Stimulated activated CD4-positive, alpha-beta T cell treated with anti-CD3 and anti-CD28 coated beads, Interleukin-1b, Interleukin-23, amount 100 ng/mL, for 48 hours (primary cell): ENCODE results near the gene VSTM1.

Source experiments
- DNase-seq: peaks from one replicate; pipeline ENCODE4 v3.0.0-alpha.2; 2020

The VSTM1 gene

DNA sequence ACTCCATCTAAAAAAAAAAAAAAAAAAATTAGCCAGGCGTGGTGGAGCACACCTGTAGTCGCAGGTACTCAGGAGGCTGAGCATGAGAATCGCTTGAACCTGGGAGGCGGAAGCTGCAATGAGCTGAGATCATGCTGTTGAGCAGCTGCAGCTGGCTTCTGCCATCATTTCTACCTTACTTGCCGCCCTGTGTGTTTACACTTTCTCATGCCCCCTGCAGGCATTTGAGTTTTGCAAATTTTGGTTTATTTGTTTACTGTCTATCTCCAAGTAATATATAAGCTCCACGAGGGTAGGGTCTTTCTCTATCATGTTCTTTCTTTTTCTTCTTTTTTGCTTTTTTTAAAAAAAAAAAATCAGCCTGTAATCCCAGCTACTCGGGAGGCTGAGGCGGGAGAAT is 54.3 kb downstream of the VSTM1 start:
- DNase-seq = no peak

DNA sequence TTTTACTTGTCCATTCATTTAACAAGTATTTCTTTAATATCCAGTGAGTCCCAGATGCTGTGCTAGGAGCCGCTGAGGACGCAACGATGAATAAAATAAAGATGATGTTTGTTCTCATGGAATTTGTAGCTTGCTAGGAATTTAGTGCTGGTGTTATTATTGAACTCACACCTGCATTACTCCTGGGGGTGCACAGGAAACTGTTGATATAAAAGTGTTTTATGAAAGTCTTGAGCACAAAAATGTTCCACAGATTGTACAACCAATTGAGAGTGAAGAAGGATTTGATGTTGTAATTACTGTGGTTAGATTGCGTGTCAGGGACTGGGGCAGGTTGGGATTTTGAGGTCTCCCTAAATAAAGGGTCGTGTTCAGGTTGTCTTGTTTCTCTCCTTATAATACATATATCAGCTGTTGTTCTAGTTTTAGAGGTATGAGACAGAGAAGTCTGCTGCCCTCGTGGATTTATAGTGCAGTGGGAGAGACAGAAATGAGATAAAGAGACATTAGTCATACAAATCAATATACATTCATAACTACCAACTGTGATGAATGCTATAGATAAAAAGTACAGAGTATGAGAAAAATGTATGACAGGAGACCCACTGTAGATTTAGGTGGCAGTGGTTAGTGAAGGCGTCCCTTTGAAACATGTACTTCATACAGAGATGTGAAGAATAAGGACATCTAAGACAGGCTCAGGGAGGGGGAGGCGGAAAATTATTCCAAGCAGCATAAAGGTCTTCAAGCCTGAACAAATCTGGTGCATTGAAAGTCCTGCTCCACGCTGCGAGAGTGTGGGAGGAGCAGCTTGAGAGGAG is 61.0 kb downstream of the VSTM1 start:
- no peak for DNase-seq

DNA sequence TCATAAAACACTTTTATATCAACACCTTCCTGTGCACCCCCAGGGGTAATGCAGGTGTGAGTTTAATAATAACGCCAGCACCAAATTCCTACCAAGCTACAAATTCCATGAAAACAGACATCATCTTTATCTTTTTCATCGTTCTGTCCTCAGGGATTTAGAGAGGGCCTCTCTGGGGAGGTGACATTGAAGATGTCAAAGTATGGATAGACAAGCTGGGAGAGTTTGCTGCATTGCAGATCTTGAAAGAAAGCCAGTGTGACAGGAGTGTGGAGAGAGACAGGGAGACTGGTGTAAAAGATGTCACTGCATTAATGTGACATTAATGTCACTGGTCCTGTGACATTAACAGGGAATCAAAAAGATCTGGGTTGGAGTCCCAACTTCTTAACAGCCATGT is 62.2 kb downstream of the VSTM1 start:
- DNase-seq = no peak

DNA sequence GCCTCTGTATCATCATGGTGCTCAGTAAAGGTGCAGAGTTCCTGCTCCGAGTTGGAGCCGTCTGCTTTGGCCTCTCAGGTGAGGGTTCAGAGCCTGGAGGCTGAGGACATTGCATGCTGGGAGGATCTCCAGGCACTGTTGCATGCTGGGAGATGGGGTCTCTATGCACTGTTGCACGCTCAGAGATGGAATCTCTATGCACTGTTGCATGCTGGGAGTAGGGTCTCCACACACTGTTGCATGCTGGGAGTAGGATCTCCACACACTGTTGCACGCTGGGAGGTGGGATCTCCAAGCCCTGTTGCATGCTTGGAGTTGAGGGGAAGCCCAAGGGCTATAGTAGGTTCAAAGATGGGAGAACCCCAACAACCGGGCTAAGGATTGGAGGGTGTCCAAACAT is 64.0 kb downstream of the VSTM1 start:
- no peak for DNase-seq

DNA sequence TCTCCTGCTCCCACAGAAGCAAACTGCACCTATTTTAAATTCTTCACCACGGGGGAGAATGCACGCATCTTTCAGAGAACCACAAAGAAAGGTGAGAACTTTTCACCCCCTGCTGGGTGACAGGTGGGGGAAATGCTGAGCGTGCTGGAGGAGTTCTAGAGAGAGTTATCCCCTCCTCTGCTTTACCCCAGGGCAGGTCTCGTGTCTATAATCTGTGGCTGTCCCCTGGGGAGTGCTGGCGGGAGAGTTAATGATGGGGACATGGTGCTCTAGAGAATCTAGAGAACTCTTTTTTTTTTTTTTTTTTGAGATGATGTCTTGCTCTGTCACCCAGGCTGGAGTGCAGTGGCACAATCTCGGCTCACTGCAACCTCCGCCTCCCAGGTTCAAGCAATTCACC is 65.5 kb downstream of the VSTM1 start:
- no peak for DNase-seq

DNA sequence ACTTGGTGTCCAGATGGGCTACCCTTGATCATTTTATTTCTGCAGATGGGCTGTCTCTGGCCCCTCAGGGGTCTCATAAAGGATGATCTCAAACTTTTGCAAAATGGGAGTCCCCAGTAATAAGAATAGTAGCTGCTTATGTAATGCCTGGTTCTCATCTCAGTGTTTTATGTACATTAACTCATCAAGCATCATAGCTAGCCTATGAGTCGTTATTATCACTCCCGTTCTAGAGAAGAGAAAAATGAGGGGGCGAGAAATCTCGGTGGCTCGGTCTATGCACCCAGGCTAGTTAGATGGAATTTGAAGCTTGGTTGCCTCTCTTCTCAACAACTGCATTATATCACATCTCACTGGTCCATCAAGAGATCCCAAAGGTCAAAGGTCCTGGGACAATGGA is 68.9 kb downstream of the VSTM1 start:
- DNase-seq = no peak

DNA sequence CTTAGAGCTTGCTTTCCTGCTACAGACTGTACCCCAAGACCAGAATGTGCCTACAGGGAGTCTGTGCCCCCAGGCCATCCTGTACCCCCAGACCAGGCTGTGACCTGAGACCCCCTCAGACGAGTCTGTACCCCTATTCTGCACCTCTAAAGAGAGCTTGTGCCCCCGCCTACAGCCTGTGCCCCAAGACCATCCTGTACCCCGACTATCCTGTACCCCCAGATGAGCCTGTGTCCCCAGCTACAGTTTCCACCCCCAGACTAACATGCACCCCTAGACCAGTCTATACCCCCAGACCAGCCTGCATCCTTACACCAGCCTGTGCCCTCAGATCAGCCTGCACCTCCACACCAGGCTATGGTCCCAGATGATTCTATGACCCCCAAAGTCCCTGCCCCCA is 70.2 kb downstream of the VSTM1 start:
- no peak for DNase-seq

DNA sequence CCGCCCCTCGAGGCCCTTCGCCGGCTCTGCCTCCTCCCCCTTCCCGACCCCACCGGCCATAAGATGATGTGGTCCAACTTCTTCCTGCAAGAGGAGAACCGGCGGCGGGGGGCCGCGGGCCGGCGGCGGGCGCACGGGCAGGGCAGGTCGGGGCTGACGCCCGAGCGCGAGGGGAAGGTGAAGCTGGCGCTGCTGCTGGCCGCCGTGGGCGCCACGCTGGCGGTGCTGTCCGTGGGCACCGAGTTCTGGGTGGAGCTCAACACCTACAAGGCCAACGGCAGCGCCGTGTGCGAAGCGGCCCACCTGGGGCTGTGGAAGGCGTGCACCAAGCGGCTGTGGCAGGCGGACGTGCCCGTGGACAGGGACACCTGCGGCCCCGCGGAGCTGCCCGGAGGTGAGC is 70.9 kb downstream of the VSTM1 start:
- no peak for DNase-seq

DNA sequence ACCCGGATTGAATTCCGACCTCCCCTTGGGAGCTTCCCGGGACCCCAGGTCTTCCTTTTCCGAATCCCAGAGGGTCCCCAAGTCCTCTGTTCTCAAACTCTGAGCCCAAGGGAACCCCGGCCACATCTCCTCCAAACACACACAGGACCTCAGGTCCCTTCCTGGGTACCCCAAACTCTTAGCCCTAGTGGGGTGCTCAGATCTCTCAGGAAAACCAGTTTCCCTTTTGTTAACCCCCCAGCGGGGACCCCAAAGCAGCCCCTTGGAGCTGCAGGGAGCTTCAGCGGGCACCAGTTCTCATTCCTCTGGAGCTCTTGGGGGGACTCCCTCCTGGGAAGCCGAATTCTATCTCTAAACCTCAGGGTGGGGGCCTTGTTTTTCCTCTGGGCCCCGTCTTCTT is 71.5 kb downstream of the VSTM1 start:
- DNase-seq = no peak

DNA sequence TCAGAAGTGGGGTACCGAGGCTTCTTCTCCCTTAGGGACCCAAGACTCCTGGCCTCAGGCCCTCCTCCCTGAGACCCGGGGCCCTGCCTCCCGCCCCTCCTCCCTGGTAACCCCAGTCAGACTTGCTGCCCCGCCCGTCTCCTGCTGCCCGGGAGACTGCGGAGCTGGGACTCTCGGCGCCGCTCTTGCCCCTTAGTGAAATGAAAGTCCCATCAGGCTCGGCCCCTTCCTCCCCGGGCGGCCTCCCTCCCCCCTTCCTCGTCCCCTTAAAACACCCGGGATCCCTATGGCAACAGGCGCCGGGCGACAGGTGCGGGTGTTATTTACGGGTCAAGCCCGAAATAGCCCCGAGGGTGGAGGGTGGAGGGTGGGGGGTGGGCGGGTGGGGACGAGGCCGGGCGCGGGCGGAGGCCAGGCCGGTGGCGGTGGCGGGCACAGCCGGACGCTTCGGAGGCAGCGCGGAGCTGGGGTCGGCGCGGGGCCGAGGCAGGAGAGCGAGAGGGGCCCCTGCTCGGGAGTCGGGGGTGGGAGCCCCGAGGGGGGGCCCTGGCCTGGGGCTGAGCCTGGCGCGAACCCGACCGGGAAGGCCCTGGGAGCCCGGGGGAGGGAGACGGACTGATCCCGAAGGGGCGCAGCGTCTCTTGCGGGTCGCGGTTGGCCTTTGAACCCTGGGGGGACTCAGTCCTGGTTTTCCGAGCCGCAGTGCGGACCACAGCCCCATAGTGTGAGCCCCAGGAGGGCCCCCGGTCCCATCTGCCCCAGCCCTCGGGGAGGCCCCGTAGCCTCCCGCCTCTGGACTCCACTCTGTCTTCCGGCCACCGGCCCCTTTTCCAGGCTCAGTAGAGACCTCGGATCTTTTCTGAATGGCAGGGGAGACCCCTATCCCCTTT is 72.2 kb downstream of the VSTM1 start, which contains the start of gene CACNG6:
TSS of gene CACNG6 (plus strand) at position 414 of the 890 bp plus-strand sequence. CDS start 1,241 bp downstream, outside the sequence.
- no peak for DNase-seq
